IMR-90 (cell line): ENCODE results near the gene INTS15. TPM values are rescaled to one million over a fixed set of nuclear protein-coding genes. Genes with fewer than 3 reads are reported as not detected.

Experiments
- ATAC-seq: fragments of 200-7000 bp; cut with Tn5 transposase; 2 replicates; pipeline ENCODE4 v1.9.1; 2020; ENCODE audit warnings: low read depth, mild to moderate bottlenecking, moderate library complexity
- BruUV-seq: library from RNA; stranded (reverse); fragments of 400-500 nt; replicated peaks from 2 replicates; lab custom pipeline; 2021; lab: Mats Ljungman, UMichigan
- CTCF ChIA-PET: fragments of 300-600 bp; formaldehyde crosslinking; extraction: SDS; loops from one replicate; lab custom pipeline; 2021; ENCODE audit warnings: antibody characterized with exemption; lab: Yijun Ruan, JAX
- POLR2A ChIA-PET: fragments of 300-600 bp; sonication (Branson Sonifier 250); formaldehyde crosslinking; loops from one replicate; lab custom pipeline; 2022; ENCODE audit warnings: antibody characterized with exemption; ENCODE audit not compliant: unreplicated experiment; lab: Charles Lee
- DNase-seq: peaks from one replicate; pipeline ENCODE4 v3.0.0; 2013
- H2AFZ ChIP-seq: replicated peaks from 2 replicates; pipeline ENCODE3; 2013; ENCODE audit warnings: low read length, mild to moderate bottlenecking; ENCODE audit not compliant: poor library complexity
- H2AK5ac ChIP-seq: 2 replicates; pipeline ENCODE4 v1.6.1; 2013; ENCODE audit warnings: low read depth, low read length, inconsistent platforms
- H2AK9ac ChIP-seq: replicated peaks from 2 replicates; pipeline ENCODE3; 2013; ENCODE audit warnings: mild to moderate bottlenecking, low read depth, low read length, moderate library complexity; ENCODE audit not compliant: poor library complexity
- H2BK120ac ChIP-seq: 2 replicates; pipeline ENCODE4 v1.6.1; 2013; ENCODE audit warnings: low read depth, low read length, inconsistent platforms
- H2BK15ac ChIP-seq: 3 replicates; pipeline ENCODE4 v1.6.1; 2013; ENCODE audit warnings: low read depth, low read length, inconsistent platforms
- H2BK20ac ChIP-seq: 2 replicates; pipeline ENCODE4 v1.6.1; 2013; ENCODE audit warnings: low read depth, mild to moderate bottlenecking, inconsistent platforms, low read length, moderate library complexity
- H2BK5ac ChIP-seq: 2 replicates; pipeline ENCODE4 v1.6.1; 2013; ENCODE audit warnings: mild to moderate bottlenecking, low read depth, low read length, inconsistent platforms; ENCODE audit not compliant: poor library complexity, severe bottlenecking
- H3K14ac ChIP-seq: replicated peaks from 2 replicates; pipeline ENCODE4 v1.6.1; 2013; ENCODE audit warnings: low read depth, low read length, inconsistent platforms
- H3K18ac ChIP-seq: 2 replicates; pipeline ENCODE4 v1.6.1; 2013; ENCODE audit warnings: low read depth, low read length, control low read depth
- H3K23ac ChIP-seq: 2 replicates; pipeline ENCODE4 v1.6.1; 2013; ENCODE audit warnings: low read depth, low read length, inconsistent platforms
- H3K27ac ChIP-seq: 2 replicates; pipeline ENCODE4 v1.5.1; 2013; ENCODE audit warnings: mild to moderate bottlenecking, control low read depth, low read length; ENCODE audit not compliant: insufficient read depth
- H3K27me3 ChIP-seq: 2 replicates; pipeline ENCODE4 v1.6.1; 2013; ENCODE audit warnings: low read length; ENCODE audit not compliant: control insufficient read depth, insufficient read depth
- H3K36me3 ChIP-seq: 2 replicates; pipeline ENCODE4 v1.6.1; 2013; ENCODE audit warnings: low read length, mixed read lengths; ENCODE audit not compliant: control insufficient read depth, insufficient read depth
- H3K4ac ChIP-seq: 2 replicates; pipeline ENCODE4 v1.6.1; 2013; ENCODE audit warnings: low read depth, low read length, inconsistent platforms
- H3K4me1 ChIP-seq: 2 replicates; pipeline ENCODE4 v1.6.1; 2013; ENCODE audit warnings: low read length, mixed read lengths; ENCODE audit not compliant: control insufficient read depth, insufficient read depth
- H3K4me2 ChIP-seq: 2 replicates; pipeline ENCODE4 v1.6.1; 2013; ENCODE audit warnings: low read depth, mild to moderate bottlenecking, control low read depth, low read length, moderate library complexity
- H3K4me3 ChIP-seq: 2 replicates; pipeline ENCODE4 v1.5.1; 2013; ENCODE audit warnings: low read depth, mild to moderate bottlenecking, control low read depth, low read length, moderate library complexity; ENCODE audit not compliant: insufficient read depth
- H3K56ac ChIP-seq: 2 replicates; pipeline ENCODE4 v1.6.1; 2013; ENCODE audit warnings: low read length, inconsistent platforms; ENCODE audit not compliant: insufficient read depth; ENCODE audit errors: extremely low read depth
- H3K79me1 ChIP-seq, 2 experiments: 2 replicates each; pipeline ENCODE4 v1.6.1; 2013; ENCODE audit warnings: low read length in 2 of 2, inconsistent platforms in 1 of 2, low read depth in 1 of 2
- H3K9ac ChIP-seq: 2 replicates; pipeline ENCODE4 v1.6.1; 2013; ENCODE audit warnings: low read depth, low read length, control low read depth
- H3K9me1 ChIP-seq: 2 replicates; pipeline ENCODE4 v1.6.1; 2013; ENCODE audit warnings: low read length, inconsistent platforms; ENCODE audit not compliant: insufficient read depth
- H3K9me3 ChIP-seq: 2 replicates; pipeline ENCODE4 v1.6.1; 2013; ENCODE audit warnings: low read length; ENCODE audit not compliant: control insufficient read depth, insufficient read depth
- H4K20me1 ChIP-seq: 2 replicates; pipeline ENCODE4 v1.6.1; 2013; ENCODE audit warnings: low read length, inconsistent platforms; ENCODE audit not compliant: insufficient read depth
- H4K5ac ChIP-seq: 2 replicates; pipeline ENCODE4 v1.6.1; 2013; ENCODE audit warnings: mild to moderate bottlenecking, low read depth, low read length, control low read depth
- H4K8ac ChIP-seq, 2 experiments: 2 replicates each; pipeline ENCODE4 v1.6.1; 2013; ENCODE audit warnings: low read depth in 2 of 2, low read length in 2 of 2, control low read depth in 1 of 2, inconsistent platforms in 1 of 2
- H4K91ac ChIP-seq: 2 replicates; pipeline ENCODE4 v1.6.1; 2013; ENCODE audit warnings: low read depth, low read length, inconsistent platforms; ENCODE audit not compliant: insufficient read depth
- CHD1 ChIP-seq: IDR thresholded peaks from 2 replicates; pipeline ENCODE4 v1.6.1; 2012; ENCODE audit warnings: low read depth, low read length, improper control_type of control experiment
- FOS ChIP-seq: fragments of 150-350 bp; IDR thresholded peaks from 2 replicates; pipeline ENCODE4 v1.6.1; 2016; ENCODE audit warnings: low read depth, low read length
- MAFK ChIP-seq: IDR thresholded peaks from 2 replicates; pipeline ENCODE4 v1.6.1; 2012; ENCODE audit warnings: low read depth, low read length, improper control_type of control experiment
- MXI1 ChIP-seq: IDR thresholded peaks from 2 replicates; pipeline ENCODE4 v1.6.1; 2012; ENCODE audit warnings: low read depth, mild to moderate bottlenecking, low read length, moderate library complexity, borderline replicate concordance
- POLR2A ChIP-seq: IDR thresholded peaks from 2 replicates; pipeline ENCODE4 v1.6.1; 2012; ENCODE audit warnings: mild to moderate bottlenecking, low read depth, low read length
- RCOR1 ChIP-seq: IDR thresholded peaks from 2 replicates; pipeline ENCODE4 v1.6.1; 2012; ENCODE audit warnings: mild to moderate bottlenecking, low read length, improper control_type of control experiment; ENCODE audit not compliant: insufficient replicate concordance
- USF2 ChIP-seq: fragments of 150-350 bp; IDR thresholded peaks from 2 replicates; pipeline ENCODE4 v1.6.1; 2017; ENCODE audit warnings: mild to moderate bottlenecking, antibody characterized with exemption, low read length, low read depth
- WGBS, 2 experiments: methylation state at CpG; one replicate each; pipeline versions ENCODE4 v1.1.5 to v1.1.7; 2013; ENCODE audit warnings: missing lambda C conversion rate in 2 of 2; ENCODE audit not compliant: insufficient read length in 1 of 2; ENCODE audit errors: extremely low coverage in 2 of 2; 5-methylcytosine and 5-hydroxymethylcytosine counted together
- dilution Hi-C: fragments of 300-500 bp; cut with HindIII; formaldehyde crosslinking; loops from one replicate; pipeline ENCODE4 v1.14.3; 2018; ENCODE audit warnings: low sequenced_read_pairs; ENCODE audit not compliant: unreplicated experiment
- in situ Hi-C: fragments of 300-500 bp; cut with MboI; formaldehyde crosslinking; loops from 3 replicates; pipeline ENCODE4 v1.14.3; 2019; ENCODE audit warnings: low sequenced_read_pairs, inconsistent platforms, mixed read lengths
- intact Hi-C: fragments of 100-400 bp; cut with micrococcal nuclease; formaldehyde crosslinking; loops from 2 replicates; pipeline ENCODE4 v1.10.0; 2022
- polyA plus RNA-seq, 3 experiments: library from polyadenylated mRNA; depleted of rRNA; stranded (reverse); fragments of >200 nt; gene quantifications; 2 replicates each; pipeline ENCODE4 v1.2.3, GENCODE V29; 2012; ENCODE audit warnings: low replicate concordance in 1 of 3
- total RNA-seq: library from RNA; depleted of rRNA; stranded (reverse); fragments of >200 nt; gene quantifications from 2 replicates; pipeline ENCODE4 v1.2.3, GENCODE V29; 2012
- TF ChIP-seq, protein P1 (sequence below): conservative IDR thresholded peaks from 2 replicates; pipeline ENCODE4 v1.5.1; 2012; ENCODE audit warnings: mild to moderate bottlenecking, low read depth, low read length, improper control_type of control experiment

The INTS15 gene
- total and polyA plus RNA-seq, 2 of the 4 experiments (the other 2 are of a cell fraction), result 7.0 to 20.8 TPM

GRCh38 chr7:6641305-6642035 is 51.6 kb downstream of the INTS15 start:
- H3K23ac ChIP-seq, result no peak overlapping the region
- 0 out of 2 replicates have a peak, but pooled peaks cover 7% of the 10 kb centered on the region for H4K20me1 ChIP-seq
- H3K14ac ChIP-seq, result no peak overlapping the region
- no peak overlapping the region for H3K56ac ChIP-seq
- H3K36me3 ChIP-seq, result peaks cover 54% of the 10 kb centered on the region
- intact Hi-C loops, result no loop called here
- 94% methylated on average over 6 of the region's 15 CpGs; no CpG with 5 or more reads in 1 of the 2 experiments for WGBS, 2 experiments
- dilution Hi-C loops, result no loop called here
- no peaks in the 10 kb centered on the region for H3K9me3 ChIP-seq
- no peak overlapping the region for H3K18ac ChIP-seq
- H3K4ac ChIP-seq, result no peak overlapping the region
- no peaks in the 10 kb centered on the region for H3K27me3 ChIP-seq
- no peak overlapping the region for H2AK5ac ChIP-seq
- H2BK120ac ChIP-seq, result no peak overlapping the region
- peaks cover 19 to 46% of the 10 kb centered on the region in 2 experiments for H3K79me1 ChIP-seq
- H3K9me1 ChIP-seq, result peaks cover 7% of the 10 kb centered on the region; the same call in 1 of the 2 replicates
- no peak overlapping the region for H2AK9ac ChIP-seq
- CTCF ChIA-PET, result no interaction called here
- DNase-seq (no peak), ATAC-seq (no peak)
- H3K9ac ChIP-seq, result no peak overlapping the region
- H3K4me1 ChIP-seq, result peaks cover 5% of the 10 kb centered on the region
- H4K5ac ChIP-seq, result no peak overlapping the region
- H2AFZ ChIP-seq, result no peak overlapping the region
- POLR2A ChIA-PET, result no interaction called here
- H2BK5ac ChIP-seq, result no peak overlapping the region
- no peak overlapping the region for H2BK15ac ChIP-seq
- H4K8ac ChIP-seq, result no peak overlapping the region
- H3K4me3 ChIP-seq, result no peak overlapping the region
- H3K27ac ChIP-seq, result no peak overlapping the region
- in situ Hi-C loops, result no loop called here
- H4K91ac ChIP-seq, result no peak overlapping the region
- BruUV-seq, result no TSS peak
- TF ChIP-seq POLR2A (no peak), MAFK (no peak), RCOR1 (no peak), USF2 (no peak), FOS (no peak), MXI1 (no peak), CHD1 (no peak)
- TF ChIP-seq, protein P1, sequence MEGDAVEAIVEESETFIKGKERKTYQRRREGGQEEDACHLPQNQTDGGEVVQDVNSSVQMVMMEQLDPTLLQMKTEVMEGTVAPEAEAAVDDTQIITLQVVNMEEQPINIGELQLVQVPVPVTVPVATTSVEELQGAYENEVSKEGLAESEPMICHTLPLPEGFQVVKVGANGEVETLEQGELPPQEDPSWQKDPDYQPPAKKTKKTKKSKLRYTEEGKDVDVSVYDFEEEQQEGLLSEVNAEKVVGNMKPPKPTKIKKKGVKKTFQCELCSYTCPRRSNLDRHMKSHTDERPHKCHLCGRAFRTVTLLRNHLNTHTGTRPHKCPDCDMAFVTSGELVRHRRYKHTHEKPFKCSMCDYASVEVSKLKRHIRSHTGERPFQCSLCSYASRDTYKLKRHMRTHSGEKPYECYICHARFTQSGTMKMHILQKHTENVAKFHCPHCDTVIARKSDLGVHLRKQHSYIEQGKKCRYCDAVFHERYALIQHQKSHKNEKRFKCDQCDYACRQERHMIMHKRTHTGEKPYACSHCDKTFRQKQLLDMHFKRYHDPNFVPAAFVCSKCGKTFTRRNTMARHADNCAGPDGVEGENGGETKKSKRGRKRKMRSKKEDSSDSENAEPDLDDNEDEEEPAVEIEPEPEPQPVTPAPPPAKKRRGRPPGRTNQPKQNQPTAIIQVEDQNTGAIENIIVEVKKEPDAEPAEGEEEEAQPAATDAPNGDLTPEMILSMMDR, result no peak
- H3K4me2 ChIP-seq, result no peak overlapping the region
- H2BK20ac ChIP-seq, result no peak overlapping the region
